ENCODE measurements around the gene NOX3.

Gene NOX3

DNA sequence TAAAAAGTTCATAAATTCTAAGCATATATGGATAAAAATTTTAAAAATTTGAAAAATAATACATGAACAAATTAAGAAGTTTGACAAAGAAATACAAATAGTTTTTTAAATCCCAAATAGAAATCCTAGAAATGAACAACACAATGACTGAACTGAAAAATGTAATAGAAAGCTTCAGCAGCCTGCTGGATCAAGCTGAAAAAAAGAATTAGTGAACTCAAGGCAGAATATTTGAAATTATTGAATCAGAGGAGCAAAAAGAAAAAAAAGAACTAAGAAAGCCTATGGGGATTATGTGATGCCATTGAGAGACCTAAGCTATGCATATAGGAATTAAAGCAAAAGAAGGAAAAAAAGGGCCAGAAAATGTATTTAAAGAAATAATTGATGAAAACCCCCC lies 101.5 kb downstream of the NOX3 start:
- DNase-seq: no peak

DNA sequence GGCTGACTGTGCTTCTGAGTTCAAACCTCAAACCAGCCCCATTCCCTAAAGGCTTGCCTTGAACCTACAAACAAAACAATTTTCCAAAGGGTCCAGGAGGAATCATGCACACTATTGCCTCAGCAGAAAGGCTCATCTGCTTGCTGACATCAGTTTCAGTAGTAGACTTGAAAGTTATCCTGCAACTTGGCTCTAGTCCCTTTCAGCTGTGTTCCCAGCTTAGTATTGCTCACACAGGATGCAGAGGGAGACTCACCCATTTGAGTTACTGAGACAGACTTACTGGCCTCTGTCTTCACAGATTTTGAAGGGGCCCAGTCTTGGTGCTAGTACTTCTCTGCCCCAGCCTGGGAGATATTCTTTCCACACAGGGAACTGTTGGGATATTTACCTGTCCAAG lies 102.8 kb downstream of the NOX3 start:
- DNase-seq: no peak

DNA sequence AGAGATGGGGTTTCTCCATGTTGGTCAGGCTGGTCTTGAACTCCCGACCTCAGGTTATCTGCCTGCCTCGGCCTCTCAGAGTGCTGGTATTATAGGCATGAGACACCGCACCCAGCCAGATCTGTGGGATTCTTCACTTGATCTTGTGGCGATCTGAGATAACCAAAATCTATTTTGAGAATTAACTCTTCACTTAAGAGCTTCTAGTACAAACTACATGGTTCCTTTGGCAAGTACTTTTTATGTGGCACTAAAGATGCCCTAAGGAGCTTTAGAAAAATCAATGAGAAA lies 103.6 kb downstream of the NOX3 start:
- DNase-seq: no peak

DNA sequence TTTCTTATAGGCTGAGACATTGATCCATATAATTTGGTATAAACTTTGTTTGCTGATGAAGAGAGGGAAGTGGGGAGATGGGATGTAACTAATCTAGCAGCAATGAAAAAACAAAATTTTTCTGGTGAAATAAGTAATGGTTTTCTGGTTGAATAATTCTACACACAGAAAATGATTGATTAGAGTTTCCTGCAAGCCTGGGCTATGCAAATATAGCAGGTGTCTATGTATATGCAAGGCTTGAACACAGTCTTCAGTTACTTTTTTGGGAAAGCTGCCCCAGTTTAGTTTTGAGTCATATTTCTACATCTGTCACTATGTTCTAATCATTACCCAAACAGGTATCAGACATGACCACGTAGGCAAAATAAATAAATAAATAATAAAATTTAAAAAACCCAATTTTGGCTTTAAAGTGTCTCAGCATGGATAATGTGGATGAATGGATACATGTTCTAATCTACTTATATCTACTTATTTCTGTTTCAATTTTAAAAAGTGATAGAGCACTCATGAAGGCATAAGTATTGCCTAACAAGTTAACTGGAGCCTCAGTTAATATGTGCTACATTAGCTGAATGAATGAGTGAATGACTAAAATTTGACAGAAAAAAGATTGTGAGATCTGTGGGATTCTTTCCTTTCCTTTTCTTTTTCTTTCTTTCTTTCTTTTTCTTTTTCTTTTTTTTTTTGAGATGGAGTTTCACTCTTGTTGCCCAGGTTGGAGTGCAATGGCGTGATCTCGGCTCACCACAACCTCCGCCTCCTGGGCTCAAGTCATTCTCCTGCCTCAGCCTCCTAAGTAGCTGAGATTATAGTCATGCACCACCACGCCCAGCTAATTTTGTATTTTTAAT lies 104.1 kb downstream of the NOX3 start:
- DNase-seq: no peak

DNA sequence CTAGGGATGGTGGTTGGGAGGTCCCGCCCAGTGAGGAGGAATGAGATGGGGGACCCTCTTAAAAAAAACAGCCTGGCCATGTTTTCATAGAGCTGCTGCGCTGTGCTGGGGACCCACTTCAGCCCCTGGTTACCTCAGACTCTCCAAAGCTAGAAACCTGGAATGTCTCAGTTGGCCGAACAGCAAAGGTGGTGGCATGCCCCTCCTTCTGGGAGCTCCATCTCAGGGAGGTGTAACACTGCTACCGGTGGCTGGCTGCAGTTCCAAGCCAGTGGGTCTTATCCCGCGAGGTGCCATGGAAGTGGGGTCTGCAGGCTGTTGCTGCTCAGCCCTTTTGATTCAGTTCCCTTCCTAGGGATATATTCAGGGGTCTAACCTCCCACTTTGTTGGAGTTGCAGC lies 105.7 kb downstream of the NOX3 start:
- DNase-seq: no peak

DNA sequence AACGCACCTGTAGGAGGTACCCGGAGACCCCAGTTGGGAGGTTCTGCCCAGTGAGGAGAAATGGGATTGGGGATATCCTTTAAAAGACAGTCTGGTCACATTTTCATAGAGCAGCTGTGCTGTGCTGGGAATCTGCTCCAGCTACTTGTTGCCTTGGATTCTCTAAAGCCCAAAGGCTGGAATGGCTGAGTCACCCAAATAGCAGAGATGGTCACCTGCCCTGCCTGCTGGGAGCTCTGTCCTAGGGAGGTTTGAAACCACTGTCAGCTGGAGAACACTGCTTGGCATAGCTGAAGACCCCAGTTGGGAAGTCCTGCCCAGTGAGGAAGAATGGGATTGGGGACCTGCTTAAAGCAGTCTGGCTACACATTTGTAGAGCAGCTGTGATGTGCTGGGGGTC lies 106.5 kb downstream of the NOX3 start:
- DNase-seq: no peak

DNA sequence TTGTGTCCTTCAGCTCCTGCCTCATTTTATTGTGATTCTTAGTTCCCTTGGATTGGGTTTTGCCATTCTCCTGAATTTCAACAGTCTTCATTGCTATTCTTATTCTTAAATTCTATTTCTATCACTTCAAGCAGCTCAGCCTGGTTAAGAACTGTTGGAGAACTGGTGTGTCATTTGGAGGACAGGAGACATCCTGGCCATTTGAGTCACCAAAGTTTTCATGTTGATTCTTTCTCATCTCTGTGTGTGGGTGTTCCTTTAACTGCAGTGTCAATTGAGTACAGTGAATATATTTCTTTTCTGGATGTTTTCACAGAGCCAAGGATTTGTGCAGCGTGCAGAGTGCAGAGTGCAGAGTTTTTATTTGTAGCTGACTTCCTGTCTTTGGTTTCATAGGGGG lies 107.8 kb downstream of the NOX3 start:
- DNase-seq: no peak

DNA sequence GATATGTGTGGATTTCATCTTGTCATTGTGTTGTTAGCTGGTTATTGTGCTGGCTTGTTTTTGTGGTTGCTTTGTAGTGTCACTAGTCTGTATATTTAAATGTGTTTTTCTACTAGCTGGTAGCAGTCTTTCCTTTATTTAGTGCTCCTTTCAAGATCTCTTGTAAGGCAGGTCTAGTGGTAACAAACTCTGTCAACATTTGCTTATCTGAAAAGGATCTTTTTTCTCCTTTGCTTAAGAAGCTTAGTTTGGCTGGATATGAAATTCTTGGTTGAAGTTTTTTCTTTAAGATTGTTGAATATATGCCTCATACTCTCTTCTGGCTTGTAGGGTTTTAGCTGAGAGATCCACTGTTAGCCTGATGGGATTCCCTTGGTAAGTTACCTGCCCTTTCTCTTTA lies 108.7 kb downstream of the NOX3 start:
- DNase-seq: no peak
